Activated CD4-positive, alpha-beta T cell treated with anti-CD3 and anti-CD28 coated beads, Interleukin-2, amount 10 ng/mL, durations not matched to agents 7 days and 5 days (primary cell): ENCODE results near the gene DZIP3. TPM values are rescaled to one million over a fixed set of nuclear protein-coding genes. Genes with fewer than 3 reads are reported as not detected.

Experiments used
- CTCF ChIA-PET: fragments of 350-600 bp; sonication (Branson Sonifier 250); formaldehyde crosslinking; loops from one replicate; lab custom pipeline; 2021; ENCODE audit warnings: antibody characterized with exemption; lab: Charles Lee
- POLR2A ChIA-PET: fragments of 350-600 bp; sonication (Branson Sonifier 250); formaldehyde crosslinking; loops from one replicate; lab custom pipeline; 2021; ENCODE audit warnings: antibody characterized with exemption; lab: Charles Lee
- DNase-seq: peaks from one replicate; pipeline ENCODE4 v3.0.0-alpha.2; 2020
- H3K27ac Mint-ChIP-seq: one replicate; pipeline ENCODE4 v1.8.0; 2021; ENCODE audit warnings: mild to moderate bottlenecking, moderate library complexity, mixed read lengths
- H3K27me3 Mint-ChIP-seq: one replicate; pipeline ENCODE4 v1.8.0; 2021; ENCODE audit warnings: mixed read lengths
- H3K36me3 Mint-ChIP-seq: one replicate; pipeline ENCODE4 v1.8.0; 2021; ENCODE audit warnings: low read depth, mixed read lengths
- H3K4me1 Mint-ChIP-seq: one replicate; pipeline ENCODE4 v1.8.0; 2021; ENCODE audit warnings: mixed read lengths
- H3K4me3 Mint-ChIP-seq: one replicate; pipeline ENCODE4 v1.8.0; 2021; ENCODE audit warnings: mild to moderate bottlenecking, moderate library complexity, mixed read lengths
- H3K9me3 Mint-ChIP-seq: one replicate; pipeline ENCODE4 v1.8.0; 2021; ENCODE audit warnings: mixed read lengths
- total RNA-seq, 2 experiments: library from RNA; stranded (reverse); gene quantifications; one replicate each; pipeline ENCODE4 v1.2.3, GENCODE V29; 2021

The DZIP3 gene
- total RNA-seq: 10 to 100 TPM; 13.0 to 13.8 TPM

- peaks cover 54% of the 10 kb centered on the region for H3K4me1 Mint-ChIP-seq
- no peaks in the 10 kb centered on the region for H3K9me3 Mint-ChIP-seq
- H3K27me3 Mint-ChIP-seq: no peaks in the 10 kb centered on the region
- peak; percentile 81 for DNase-seq
- H3K36me3 Mint-ChIP-seq: peaks cover 32% of the 10 kb centered on the region
- peak within 1 kb of the TSS; percentile 98 for H3K4me3 Mint-ChIP-seq
- POLR2A ChIA-PET: interaction anchor here (0.6 to 1.2 kb wide), 6 partner anchors 9 to 436 kb away, joined by 3 to 5 read pairs (median 4); no protein-coding TSS in a partner anchor
- CTCF ChIA-PET: interaction anchor here (0.6 to 2.4 kb wide), 9 partner anchors 9 to 326 kb away, joined by 3 to 12 read pairs (median 4); no protein-coding TSS in a partner anchor
- H3K27ac Mint-ChIP-seq: peak within 1 kb of the TSS; percentile 98
Observed at GRCh38 chr3:108589081-108589997, at the start of gene DZIP3, which contains the start of gene CIP2A. TSS of gene DZIP3 (plus strand) at chr3:108589722. CDS start at chr3:108605407, 15,685 bp downstream. TSS of gene CIP2A (minus strand) at chr3:108589438. CDS start at chr3:108589375, 63 bp downstream.

- Mint-ChIP-seq H3K36me3 (peaks cover 43% of the 10 kb centered on the region), H3K4me3 (no peak overlapping the region)
Observed at GRCh38 chr3:108546247-108546646, 43.3 kb upstream of the DZIP3 start.

GRCh38 chr3:108546692-108547091 is 42.8 kb upstream of the DZIP3 start:
- H3K36me3 Mint-ChIP-seq: peaks cover 45% of the 10 kb centered on the region
- peak overlapping the region; percentile 64 for H3K27ac Mint-ChIP-seq
- CTCF ChIA-PET: no interaction called here
- peaks cover 10% of the 10 kb centered on the region for H3K4me1 Mint-ChIP-seq
- no peak overlapping the region for H3K4me3 Mint-ChIP-seq
- no peaks in the 10 kb centered on the region for H3K9me3 Mint-ChIP-seq
- H3K27me3 Mint-ChIP-seq: no peaks in the 10 kb centered on the region
- DNase-seq: no peak
- POLR2A ChIA-PET: no interaction called here

More at GRCh38 chr3:108546247-108546646, 43.3 kb upstream of the DZIP3 start:
- Mint-ChIP-seq H3K9me3 (no peaks in the 10 kb centered on the region), H3K27ac (peak overlapping the region; percentile 64), H3K4me1 (peaks cover 10% of the 10 kb centered on the region), H3K27me3 (no peaks in the 10 kb centered on the region)
- no peak for DNase-seq
- ChIA-PET CTCF (no interaction called here), POLR2A (no interaction called here)

- Mint-ChIP-seq H3K27ac (no peak overlapping the region), H3K36me3 (peaks cover 45% of the 10 kb centered on the region), H3K9me3 (no peaks in the 10 kb centered on the region), H3K27me3 (no peaks in the 10 kb centered on the region), H3K4me3 (no peak overlapping the region), H3K4me1 (peaks cover 10% of the 10 kb centered on the region)
- CTCF ChIA-PET: no interaction called here
- no peak for DNase-seq
- POLR2A ChIA-PET: no interaction called here
Observed at GRCh38 chr3:108548304-108548703, 41.2 kb upstream of the DZIP3 start.

GRCh38 chr3:108548886-108549285 is 40.6 kb upstream of the DZIP3 start:
- H3K4me3 Mint-ChIP-seq: no peak overlapping the region
- no peaks in the 10 kb centered on the region for H3K27me3 Mint-ChIP-seq
- peaks cover 10% of the 10 kb centered on the region for H3K4me1 Mint-ChIP-seq
- H3K36me3 Mint-ChIP-seq: peaks cover 40% of the 10 kb centered on the region
- POLR2A ChIA-PET: no interaction called here
- no peak for DNase-seq
- H3K9me3 Mint-ChIP-seq: no peaks in the 10 kb centered on the region
- no peak overlapping the region for H3K27ac Mint-ChIP-seq
- CTCF ChIA-PET: interaction anchor here (0.6 kb wide), 1 partner anchor 1891 kb away, joined by 3 read pairs; no protein-coding TSS in a partner anchor

GRCh38 chr3:108552267-108553159 is 37.0 kb upstream of the DZIP3 start:
- Mint-ChIP-seq H3K9me3 (no peaks in the 10 kb centered on the region), H3K27ac (no peak overlapping the region), H3K27me3 (no peaks in the 10 kb centered on the region), H3K4me1 (peaks cover 2% of the 10 kb centered on the region), H3K36me3 (peaks cover 40% of the 10 kb centered on the region), H3K4me3 (no peak overlapping the region)
- ChIA-PET POLR2A (no interaction called here), CTCF (interaction anchor here (0.9 to 1.3 kb wide), 4 partner anchors 18 to 269 kb away, joined by 3 read pairs; no protein-coding TSS in a partner anchor)
- peak; percentile 35 for DNase-seq

- Mint-ChIP-seq H3K27ac (peak overlapping the region; percentile 34), H3K4me1 (peaks cover 2% of the 10 kb centered on the region), H3K4me3 (no peak overlapping the region), H3K9me3 (no peaks in the 10 kb centered on the region), H3K27me3 (no peaks in the 10 kb centered on the region), H3K36me3 (peaks cover 41% of the 10 kb centered on the region)
- no peak for DNase-seq
- ChIA-PET POLR2A (no interaction called here), CTCF (no interaction called here)
Observed at GRCh38 chr3:108554229-108554628, 35.3 kb upstream of the DZIP3 start.

- ChIA-PET CTCF (no interaction called here), POLR2A (no interaction called here)
- peaks cover 42% of the 10 kb centered on the region for H3K36me3 Mint-ChIP-seq
- no peaks in the 10 kb centered on the region for H3K9me3 Mint-ChIP-seq
- H3K27ac Mint-ChIP-seq: no peak overlapping the region
- no peak for DNase-seq
- H3K4me1 Mint-ChIP-seq: peaks cover 2% of the 10 kb centered on the region
- no peaks in the 10 kb centered on the region for H3K27me3 Mint-ChIP-seq
- no peak overlapping the region for H3K4me3 Mint-ChIP-seq
Observed at GRCh38 chr3:108554913-108555571, 34.5 kb upstream of the DZIP3 start.

GRCh38 chr3:108555966-108556581 is 33.4 kb upstream of the DZIP3 start:
- POLR2A ChIA-PET: no interaction called here

GRCh38 chr3:108562565-108562964 is 27.0 kb upstream of the DZIP3 start:
- POLR2A ChIA-PET: no interaction called here
- H3K27me3 Mint-ChIP-seq: no peaks in the 10 kb centered on the region
- no peak overlapping the region for H3K27ac Mint-ChIP-seq
- peaks cover 56% of the 10 kb centered on the region for H3K36me3 Mint-ChIP-seq
- no peak overlapping the region for H3K4me3 Mint-ChIP-seq
- no peaks in the 10 kb centered on the region for H3K9me3 Mint-ChIP-seq
- H3K4me1 Mint-ChIP-seq: peaks cover 3% of the 10 kb centered on the region
- CTCF ChIA-PET: no interaction called here
- DNase-seq: no peak

More at GRCh38 chr3:108555966-108556581, 33.4 kb upstream of the DZIP3 start:
- CTCF ChIA-PET: no interaction called here
- no peak for DNase-seq
- no peaks in the 10 kb centered on the region for H3K27me3 Mint-ChIP-seq
- H3K9me3 Mint-ChIP-seq: no peaks in the 10 kb centered on the region
- no peak overlapping the region for H3K4me3 Mint-ChIP-seq
- no peak overlapping the region for H3K27ac Mint-ChIP-seq
- H3K4me1 Mint-ChIP-seq: peaks cover 2% of the 10 kb centered on the region
- H3K36me3 Mint-ChIP-seq: peaks cover 52% of the 10 kb centered on the region

- Mint-ChIP-seq H3K36me3 (peaks cover 54% of the 10 kb centered on the region), H3K27ac (peak overlapping the region; percentile 64), H3K9me3 (no peaks in the 10 kb centered on the region), H3K27me3 (no peaks in the 10 kb centered on the region), H3K4me3 (no peak overlapping the region), H3K4me1 (peaks cover 3% of the 10 kb centered on the region)
- ChIA-PET POLR2A (no interaction called here), CTCF (interaction anchor here (1.2 kb wide), 1 partner anchor 13 kb away, joined by 3 read pairs; no protein-coding TSS in a partner anchor)
- no peak for DNase-seq
Observed at GRCh38 chr3:108564564-108564963, 25.0 kb upstream of the DZIP3 start.

GRCh38 chr3:108565506-108565905 is 24.0 kb upstream of the DZIP3 start:
- Mint-ChIP-seq H3K36me3 (peaks cover 56% of the 10 kb centered on the region), H3K4me1 (peaks cover 3% of the 10 kb centered on the region), H3K4me3 (no peak overlapping the region), H3K9me3 (no peaks in the 10 kb centered on the region), H3K27me3 (no peaks in the 10 kb centered on the region), H3K27ac (no peak overlapping the region)
- ChIA-PET CTCF (interaction anchor here (1.2 kb wide), 1 partner anchor 12 kb away, joined by 3 read pairs; no protein-coding TSS in a partner anchor), POLR2A (no interaction called here)
- no peak for DNase-seq
